CMK (cell line): Measurements from ENCODE around the gene LPAR5.
"Not testable (repeated sequence)": the region's sequence is repeated elsewhere in the genome, so short reads cannot be mapped to it uniquely, and the experiment has no call there.

Experiments
- DNase-seq: peaks from one replicate; pipeline ENCODE4 v3.0.0-alpha.2; 2010; ENCODE audit warnings: low read depth

Gene LPAR5

GRCh38 chr12:6606331-6607131 lies 29.2 kb downstream of the LPAR5 start:
- DNase-seq: peak; percentile 45

GRCh38 chr12:6605421-6606330 lies 30.1 kb downstream of the LPAR5 start:
- DNase-seq: no peak

- no peak for DNase-seq
These were observed 31.3 kb downstream of the LPAR5 start for GRCh38 chr12:6604259-6605029.

- DNase-seq: no peak
These were observed 32.6 kb downstream of the LPAR5 start for GRCh38 chr12:6603095-6603567.

- DNase-seq: no peak
These were observed 33.2 kb downstream of the LPAR5 start for GRCh38 chr12:6602526-6602925.

GRCh38 chr12:6595673-6596072 lies 40.1 kb downstream of the LPAR5 start:
- not testable (repeated sequence) for DNase-seq

- DNase-seq: no peak
These were observed 43.7 kb downstream of the LPAR5 start for GRCh38 chr12:6592087-6592486.

- DNase-seq: not testable (repeated sequence)
These were observed 49.2 kb downstream of the LPAR5 start for GRCh38 chr12:6586569-6586968.

GRCh38 chr12:6584293-6584692 lies 51.5 kb downstream of the LPAR5 start:
- DNase-seq: no peak

GRCh38 chr12:6582959-6583358 lies 52.8 kb downstream of the LPAR5 start:
- DNase-seq: no peak

- DNase-seq: no peak
These were observed 53.6 kb downstream of the LPAR5 start for GRCh38 chr12:6582196-6582595.

- no peak for DNase-seq
These were observed 60.1 kb downstream of the LPAR5 start for GRCh38 chr12:6575648-6576047.

- DNase-seq: no peak
These were observed 61.0 kb downstream of the LPAR5 start for GRCh38 chr12:6574576-6575295.

GRCh38 chr12:6573001-6573400 lies 62.8 kb downstream of the LPAR5 start:
- no peak for DNase-seq

- peak; percentile 71 for DNase-seq
These were observed 65.4 kb downstream of the LPAR5 start for GRCh38 chr12:6570264-6570887.

GRCh38 chr12:6569786-6570185 lies 66.0 kb downstream of the LPAR5 start:
- DNase-seq: no peak

GRCh38 chr12:6569312-6569711 lies 66.4 kb downstream of the LPAR5 start:
- DNase-seq: no peak
